Common myeloid progenitor, CD34-positive (primary cell): ENCODE measurements around the gene CHTF18.

Experiments used
- CTCF ChIA-PET: fragments of 350-600 bp; sonication (Branson Sonifier 250); formaldehyde crosslinking; loops from one replicate; lab custom pipeline; 2021; ENCODE audit warnings: antibody characterized with exemption; lab: Charles Lee
- POLR2A ChIA-PET: fragments of 350-600 bp; sonication (Branson Sonifier 250); formaldehyde crosslinking; loops from one replicate; lab custom pipeline; 2021; ENCODE audit warnings: antibody characterized with exemption; lab: Charles Lee
- DNase-seq, 3 donors: peaks; one replicate each; pipeline versions ENCODE4 v3.0.0 to v3.0.0-alpha.2; 2013
- H3K27ac ChIP-seq, 2 experiments: 1 replicate in 1 of 2; 2 replicates in 1 of 2; pipeline ENCODE4 v1.7.0; 2013; ENCODE audit warnings: inconsistent platforms in 2 of 2, low read length in 2 of 2, mild to moderate bottlenecking in 2 of 2, low read depth in 1 of 2, moderate library complexity in 1 of 2; ENCODE audit not compliant: severe bottlenecking in 2 of 2, insufficient read depth in 1 of 2, poor library complexity in 1 of 2
- H3K27me3 ChIP-seq, 5 experiments: replicated peaks in 2 of 5; 1 replicate in 3 of 5; 2 replicates in 2 of 5; pipeline versions ENCODE4 v1.6.1 to v1.7.0; 2013; ENCODE audit warnings: low read length in 4 of 5, mild to moderate bottlenecking in 2 of 5, moderate library complexity in 2 of 5, inconsistent platforms in 1 of 5; ENCODE audit not compliant: insufficient read depth in 5 of 5, control insufficient read depth in 4 of 5
- H3K36me3 ChIP-seq, 4 experiments: 1 replicate in 2 of 4; 2 replicates in 2 of 4; pipeline versions ENCODE4 v1.6.1 to v1.7.0; 2013; ENCODE audit warnings: low read length in 3 of 4, control low read depth in 1 of 4, mild to moderate bottlenecking in 1 of 4; ENCODE audit not compliant: control insufficient read depth in 4 of 4, insufficient read depth in 4 of 4
- H3K4me1 ChIP-seq, 4 experiments: 1 replicate in 3 of 4; 2 replicates in 1 of 4; pipeline versions ENCODE4 v1.6.1 to v1.7.1; 2013; ENCODE audit warnings: low read length in 3 of 4, mild to moderate bottlenecking in 3 of 4, control low read depth in 1 of 4, inconsistent platforms in 1 of 4, moderate library complexity in 1 of 4; ENCODE audit not compliant: control insufficient read depth in 4 of 4, insufficient read depth in 4 of 4; ENCODE audit errors: control extremely low read depth in 1 of 4
- H3K4me3 ChIP-seq, 7 experiments: 1 replicate in 4 of 7; 2 replicates in 3 of 7; pipeline versions ENCODE4 v1.5.1 to v1.7.0; 2013; ENCODE audit warnings: mild to moderate bottlenecking in 7 of 7, low read length in 6 of 7, moderate library complexity in 6 of 7, inconsistent platforms in 2 of 7, low read depth in 2 of 7, control low read depth in 1 of 7; ENCODE audit not compliant: insufficient read depth in 4 of 7, control insufficient read depth in 1 of 7; ENCODE audit errors: extremely low read depth in 1 of 7
- H3K9me3 ChIP-seq, 5 experiments: 1 replicate in 4 of 5; 2 replicates in 1 of 5; pipeline versions ENCODE4 v1.6.1 to v1.7.1; 2013; ENCODE audit warnings: low read length in 4 of 5, mild to moderate bottlenecking in 2 of 5, inconsistent platforms in 1 of 5, low read depth in 1 of 5, moderate library complexity in 1 of 5; ENCODE audit not compliant: control insufficient read depth in 4 of 5, insufficient read depth in 2 of 5; ENCODE audit errors: control extremely low read depth in 1 of 5
- WGBS: methylation state at CpG from one replicate; pipeline ENCODE4 v1.1.5; 2013; ENCODE audit not compliant: insufficient coverage; 5-methylcytosine and 5-hydroxymethylcytosine counted together

Gene CHTF18

DNA sequence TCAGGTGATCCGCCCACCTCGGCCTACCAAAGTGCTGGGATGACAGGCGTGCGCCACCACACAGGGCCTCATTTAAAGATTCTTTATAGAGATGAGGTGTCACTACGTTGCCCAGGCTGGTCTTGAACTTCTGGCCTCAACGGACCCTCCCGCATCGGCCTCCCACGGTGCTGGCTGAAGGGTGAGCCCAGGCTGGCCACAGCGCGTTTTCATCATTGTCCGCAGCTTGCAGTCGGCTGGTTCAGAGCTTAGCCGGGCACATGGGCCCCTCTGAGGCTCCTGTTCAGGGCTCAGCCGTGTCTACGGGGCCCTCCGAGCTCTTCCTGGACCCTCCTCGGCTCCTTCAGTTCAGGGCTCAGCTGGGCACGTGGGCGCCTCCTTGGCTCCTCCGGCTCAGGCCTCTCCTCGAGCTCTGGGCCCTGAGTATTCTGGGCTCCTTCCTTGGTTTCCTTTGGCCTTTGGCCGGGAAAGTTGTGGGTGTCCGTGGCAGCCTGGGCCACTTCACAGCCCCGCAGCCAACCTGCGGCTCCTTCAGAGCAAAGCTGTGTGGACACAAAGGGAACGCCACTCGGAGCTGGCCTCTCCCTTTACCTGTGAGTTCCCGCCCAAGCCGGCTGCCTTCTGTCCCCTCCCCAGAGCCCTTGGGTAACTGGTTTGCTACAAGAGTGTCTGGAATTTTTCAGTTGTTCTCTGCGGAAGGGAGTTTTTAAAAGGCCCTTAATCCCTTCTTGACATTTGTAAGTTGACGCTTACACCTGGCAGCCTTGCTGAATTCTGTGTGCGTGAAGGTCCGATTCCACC, 29.1 kb upstream of the CHTF18 start:
- Histone ChIP-seq H3K4me3 (no peak overlapping the region), H3K9me3 (peaks cover 0 to 3% (median 0%) of the 10 kb centered on the region in 5 experiments), H3K27me3 (no peaks in the 10 kb centered on the region), H3K4me1 (peaks cover 0 to 29% (median 25%) of the 10 kb centered on the region in 4 experiments), H3K36me3 (no peaks in the 10 kb centered on the region), H3K27ac (no peak overlapping the region)
- WGBS: 99% methylated on average over 34 of the region's 34 CpGs
- DNase-seq: no peak
- POLR2A ChIA-PET: no interaction called here
- CTCF ChIA-PET: interaction anchor here (0.9 to 1.4 kb wide), 4 partner anchors 11 to 49 kb away, joined by 3 to 6 read pairs (median 3); no protein-coding TSS in a partner anchor

DNA sequence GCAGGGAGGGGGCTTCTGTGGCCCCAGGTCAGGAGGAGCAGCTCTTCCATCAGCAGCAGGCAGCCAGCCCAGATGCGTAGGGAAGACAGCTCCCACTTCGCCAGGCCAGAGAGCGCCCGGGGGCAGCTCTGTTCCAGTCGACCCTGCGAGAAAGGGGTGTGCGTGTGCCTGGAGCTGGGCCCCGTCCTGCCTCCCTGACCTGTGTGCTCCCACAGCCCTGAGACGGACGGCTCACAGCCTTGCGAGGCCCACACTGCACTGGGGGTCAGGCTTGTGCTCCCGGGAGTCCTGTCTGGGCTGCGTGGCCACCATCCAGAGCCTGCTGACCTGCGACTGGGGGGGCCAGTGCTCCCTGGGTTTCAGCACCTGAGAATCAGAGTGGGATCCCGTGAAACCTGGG, 28.4 kb upstream of the CHTF18 start:
- Histone ChIP-seq H3K27ac (no peak overlapping the region), H3K4me3 (no peak overlapping the region), H3K27me3 (no peaks in the 10 kb centered on the region), H3K36me3 (no peaks in the 10 kb centered on the region), H3K9me3 (peaks cover 0 to 3% (median 0%) of the 10 kb centered on the region in 5 experiments), H3K4me1 (peaks cover 0 to 22% (median 17%) of the 10 kb centered on the region in 4 experiments)
- DNase-seq: no peak
- WGBS: 98% methylated on average over 11 of the region's 15 CpGs
- ChIA-PET CTCF (interaction anchor here (0.9 to 1.5 kb wide), 5 partner anchors 9 to 50 kb away, joined by 3 to 7 read pairs (median 3); no protein-coding TSS in a partner anchor), POLR2A (no interaction called here)

DNA sequence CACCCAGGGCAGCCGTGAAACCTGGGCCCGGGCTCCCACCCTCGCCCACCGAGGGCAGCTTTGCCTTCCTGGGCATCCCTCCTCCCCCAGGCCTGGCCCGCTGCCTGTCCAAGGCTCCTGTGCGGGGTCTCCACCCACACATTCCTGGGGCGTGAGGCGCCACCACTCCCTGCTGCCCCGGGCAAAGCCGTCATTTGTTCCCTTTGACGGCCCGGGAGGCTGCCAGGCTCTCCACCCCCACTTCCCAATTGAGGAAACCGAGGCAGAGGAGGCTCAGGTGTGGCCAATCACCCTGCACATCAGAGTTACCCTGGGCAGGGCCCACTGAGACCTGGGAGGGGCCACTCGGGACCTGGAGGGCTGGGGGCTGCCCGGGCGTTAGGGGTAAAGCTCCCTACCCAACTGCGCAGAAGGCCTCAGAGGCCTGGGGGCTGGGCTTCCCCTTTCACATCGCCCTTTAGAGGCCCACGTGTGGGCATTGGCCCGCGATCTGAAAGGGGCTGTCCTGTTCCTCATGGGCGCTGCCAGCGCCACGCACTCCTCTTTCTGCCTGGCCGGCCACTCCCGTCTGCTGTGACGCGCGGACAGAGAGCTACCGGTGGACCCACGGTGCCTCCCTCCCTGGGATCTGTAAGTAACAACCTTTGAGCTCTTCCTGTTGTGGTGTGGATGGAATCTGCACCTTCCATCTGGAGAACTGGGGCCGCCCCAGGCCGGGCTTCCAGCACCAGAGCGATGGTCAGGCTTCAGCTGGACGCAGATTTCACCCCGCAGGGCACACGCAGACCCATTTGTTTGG, 27.7 kb upstream of the CHTF18 start, which contains the start of gene MSLN:
TSS of gene MSLN (plus strand) at position 190 of the 799 bp plus-strand sequence. CDS start 1,947 bp downstream, outside the sequence.
- H3K27ac ChIP-seq: no peak within 1 kb of the TSS
- no peak within 1 kb of the TSS for H3K4me3 ChIP-seq
- H3K27me3 ChIP-seq: no peaks in the 10 kb centered on the region
- 94% methylated on average over 33 of the region's 37 CpGs for WGBS
- ChIA-PET POLR2A (no interaction called here), CTCF (interaction anchor here (1.0 to 1.6 kb wide), 3 partner anchors 10 to 24 kb away, joined by 3 to 7 read pairs (median 3); no protein-coding TSS in a partner anchor)
- peaks cover 0 to 15% (median 11%) of the 10 kb centered on the region in 4 experiments for H3K4me1 ChIP-seq
- peaks cover 0 to 3% (median 0%) of the 10 kb centered on the region in 5 experiments for H3K9me3 ChIP-seq
- no peaks in the 10 kb centered on the region for H3K36me3 ChIP-seq
- DNase-seq: no peak

DNA sequence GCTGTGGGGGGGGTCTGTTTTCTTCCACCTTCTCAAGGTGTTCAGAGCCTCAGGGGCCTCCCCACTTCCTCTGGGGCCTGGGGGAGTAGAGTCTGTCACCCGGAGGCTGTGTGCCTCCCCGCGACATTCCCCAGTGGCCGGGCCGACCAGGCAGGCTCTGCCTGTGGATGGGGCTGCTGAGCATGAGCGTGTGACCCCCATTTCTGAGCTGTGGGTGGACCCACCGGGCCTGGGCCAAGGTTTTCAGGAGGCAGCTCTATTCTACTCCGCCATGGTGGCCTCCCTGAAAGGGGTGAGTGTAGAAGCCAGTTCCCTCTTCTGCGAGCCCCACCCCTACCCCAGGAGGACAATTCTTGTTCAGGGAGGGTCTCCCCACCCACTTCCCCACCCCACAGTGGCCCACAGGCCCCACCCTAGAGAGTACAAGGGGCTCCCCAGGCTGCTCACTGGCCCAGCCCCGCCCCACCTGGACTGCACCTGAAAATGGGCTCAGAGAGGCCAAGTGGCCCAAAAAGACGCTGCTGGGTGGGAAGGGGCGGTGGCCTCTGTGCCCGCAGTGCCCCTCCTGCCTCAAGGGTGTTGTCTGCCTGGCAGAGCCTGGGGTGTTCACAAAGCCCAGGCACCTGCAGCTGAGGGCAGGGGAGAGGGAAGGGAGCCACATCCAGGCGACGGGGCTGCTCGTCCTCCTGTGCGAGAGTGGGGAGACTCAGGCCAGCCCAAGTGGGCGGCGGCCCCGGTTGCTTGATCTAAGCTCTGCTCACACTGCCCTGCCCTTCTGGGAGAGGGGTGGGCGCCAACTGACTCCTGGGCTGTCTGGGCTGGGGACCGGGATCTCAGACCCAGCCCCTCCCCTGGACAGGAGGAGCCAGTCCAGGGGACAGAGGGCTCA, 26.6 kb upstream of the CHTF18 start:
- Histone ChIP-seq H3K4me3 (no peak overlapping the region), H3K4me1 (peaks cover 0 to 14% (median 9%) of the 10 kb centered on the region in 4 experiments)

DNA sequence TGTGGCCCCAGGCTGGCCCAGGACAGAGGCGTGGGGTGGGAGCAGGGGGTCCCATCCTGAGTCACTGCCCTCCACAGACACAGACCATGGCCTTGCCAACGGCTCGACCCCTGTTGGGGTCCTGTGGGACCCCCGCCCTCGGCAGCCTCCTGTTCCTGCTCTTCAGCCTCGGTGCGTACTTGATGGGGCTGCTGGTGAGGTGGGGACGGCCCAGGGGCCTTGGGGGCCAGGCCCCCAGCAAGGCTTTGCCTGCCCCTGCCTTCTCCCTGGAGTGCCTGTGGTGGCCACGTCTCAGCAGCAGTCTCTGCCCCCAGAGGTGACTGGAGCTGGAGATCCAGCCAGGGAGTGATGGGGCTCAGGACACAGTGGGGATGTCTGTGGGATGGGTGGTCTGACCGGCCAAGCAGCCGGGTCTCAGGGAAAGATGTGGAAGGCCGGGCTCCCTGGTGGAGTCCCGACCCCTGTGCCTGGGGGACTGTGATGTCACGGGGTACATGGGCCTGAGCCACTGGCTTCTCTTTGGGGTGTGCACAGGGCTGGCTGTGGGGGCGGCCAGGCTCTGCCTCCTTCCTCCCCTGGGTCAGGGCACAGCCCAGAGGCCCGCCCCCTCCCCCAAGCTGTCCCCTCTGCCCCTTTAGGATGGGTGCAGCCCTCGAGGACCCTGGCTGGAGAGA, 25.7 kb upstream of the CHTF18 start:
- no peak overlapping the region for H3K4me3 ChIP-seq
- no peak overlapping the region for H3K27ac ChIP-seq
- H3K36me3 ChIP-seq: no peaks in the 10 kb centered on the region
- no peak for DNase-seq
- H3K4me1 ChIP-seq: peaks cover 0 to 10% (median 5%) of the 10 kb centered on the region in 4 experiments
- H3K27me3 ChIP-seq: no peaks in the 10 kb centered on the region
- H3K9me3 ChIP-seq: no peaks in the 10 kb centered on the region
- 96% methylated on average over 11 of the region's 17 CpGs for WGBS
- ChIA-PET CTCF (interaction anchor here (0.7 kb wide), 1 partner anchor 25 kb away, joined by 3 read pairs; no protein-coding TSS in a partner anchor), POLR2A (no interaction called here)

More for the DNA sequence above, 26.6 kb upstream of the CHTF18 start:
- no peaks in the 10 kb centered on the region for H3K27me3 ChIP-seq
- CTCF ChIA-PET: interaction anchor here (0.7 to 1.6 kb wide), 3 partner anchors 11 to 24 kb away, joined by 3 to 7 read pairs (median 3); no protein-coding TSS in a partner anchor
- H3K9me3 ChIP-seq: no peaks in the 10 kb centered on the region
- H3K36me3 ChIP-seq: no peaks in the 10 kb centered on the region
- POLR2A ChIA-PET: no interaction called here
- no peak overlapping the region for H3K27ac ChIP-seq
- 94% methylated on average over 18 of the region's 22 CpGs for WGBS
- DNase-seq: no peak
